OCI-LY7 (cell line): ENCODE measurements around the gene CDC6. TPM values are rescaled to one million over a fixed set of nuclear protein-coding genes. Genes with fewer than 3 reads are reported as not detected.

Experiments used
- BruUV-seq: library from RNA; stranded (reverse); fragments of 400-500 nt; replicated peaks from 2 replicates; lab custom pipeline; 2021; lab: Mats Ljungman, UMichigan
- CTCF ChIA-PET: fragments of 300-600 bp; sonication (Branson Sonifier 250); formaldehyde crosslinking; loops from one replicate; lab custom pipeline; 2022; ENCODE audit warnings: antibody characterized with exemption; ENCODE audit not compliant: unreplicated experiment; lab: Charles Lee
- POLR2A ChIA-PET: fragments of 300-600 bp; sonication (Branson Sonifier 250); formaldehyde crosslinking; loops from one replicate; lab custom pipeline; 2022; ENCODE audit warnings: antibody characterized with exemption; lab: Charles Lee
- DNase-seq: peaks from one replicate; pipeline ENCODE4 v3.0.0-alpha.2; 2015; ENCODE audit warnings: low spot score
- H2AFZ ChIP-seq: fragments of 200-600 bp; sonication (generic), shearing (Covaris generic); 2 replicates; pipeline ENCODE4 v1.6.1; 2014; ENCODE audit warnings: mild to moderate bottlenecking, antibody characterized with exemption, low read length, moderate library complexity
- H3K27ac ChIP-seq: fragments of 200-600 bp; sonication (generic); 2 replicates; pipeline ENCODE4 v1.5.1; 2014; ENCODE audit warnings: mixed run types, low read depth, mild to moderate bottlenecking, moderate library complexity, low read length, inconsistent platforms; ENCODE audit not compliant: poor library complexity, severe bottlenecking
- H3K36me3 ChIP-seq: fragments of 200-600 bp; sonication (generic); 2 replicates; pipeline ENCODE4 v1.6.1; 2014; ENCODE audit warnings: mild to moderate bottlenecking, antibody characterized with exemption, low read length, moderate library complexity, mixed read lengths; ENCODE audit not compliant: insufficient read depth
- H3K4me1 ChIP-seq: fragments of 200-600 bp; sonication (generic); 2 replicates; pipeline ENCODE4 v1.5.1; 2014; ENCODE audit warnings: mild to moderate bottlenecking, low read length; ENCODE audit not compliant: insufficient read depth, poor library complexity, severe bottlenecking
- H3K4me2 ChIP-seq: fragments of 200-600 bp; sonication (generic); 2 replicates; pipeline ENCODE4 v1.6.1; 2014; ENCODE audit warnings: mild to moderate bottlenecking, low read length
- H3K4me3 ChIP-seq: fragments of 200-600 bp; sonication (generic); 2 replicates; pipeline ENCODE4 v1.5.1; 2014; ENCODE audit warnings: mild to moderate bottlenecking, low read depth, low read length; ENCODE audit not compliant: poor library complexity, severe bottlenecking
- H3K79me2 ChIP-seq: fragments of 200-600 bp; sonication (generic); 2 replicates; pipeline ENCODE4 v1.6.1; 2016; ENCODE audit warnings: low read depth, mild to moderate bottlenecking, low read length, moderate library complexity, mixed read lengths; ENCODE audit not compliant: insufficient read depth
- H3K9me2 ChIP-seq: fragments of 200-600 bp; sonication (generic); 2 replicates; pipeline ENCODE4 v1.6.1; 2016; ENCODE audit warnings: mild to moderate bottlenecking, low read length, mixed read lengths; ENCODE audit not compliant: insufficient read depth
- H3K9me3 ChIP-seq: fragments of 200-600 bp; sonication (generic); 2 replicates; pipeline ENCODE4 v1.6.1; 2014; ENCODE audit warnings: mild to moderate bottlenecking, mixed run types, low read length, mixed read lengths
- H4K20me1 ChIP-seq: fragments of 200-600 bp; sonication (generic); 2 replicates; pipeline ENCODE4 v1.6.1; 2014; ENCODE audit warnings: mild to moderate bottlenecking, antibody characterized with exemption, low read length, moderate library complexity, mixed read lengths; ENCODE audit not compliant: insufficient read depth
- EZH2phosphoT487 ChIP-seq: fragments of 200-600 bp; sonication (generic); IDR thresholded peaks from 2 replicates; pipeline ENCODE4 v1.6.1; 2018; ENCODE audit warnings: low read depth, borderline replicate concordance, mild to moderate bottlenecking, mixed run types, antibody characterized with exemption, low read length, moderate library complexity, mixed read lengths
- intact Hi-C: fragments of 100-400 bp; cut with micrococcal nuclease; formaldehyde crosslinking; loops from one replicate; pipeline ENCODE4 v1.10.0; 2022; ENCODE audit not compliant: unreplicated experiment
- total RNA-seq, 2 experiments: library from RNA; depleted of rRNA in 1 of 2; stranded (reverse); fragments of >200 nt in 1 of 2; shearing (Covaris generic) in 1 of 2; gene quantifications; 2 replicates each; pipeline ENCODE4 v1.2.3, GENCODE V29; 2014 to 2022
- TF ChIP-seq, protein P1 (sequence below): fragments of 200-600 bp; sonication (generic); conservative IDR thresholded peaks from 2 replicates; pipeline ENCODE4 v1.5.1; 2014; ENCODE audit warnings: mild to moderate bottlenecking, antibody characterized with exemption, low read length, moderate library complexity, mixed read lengths

The CDC6 gene
- total RNA-seq, 2 experiments from 2014 or later = 75.2 to 132 TPM

DNA sequence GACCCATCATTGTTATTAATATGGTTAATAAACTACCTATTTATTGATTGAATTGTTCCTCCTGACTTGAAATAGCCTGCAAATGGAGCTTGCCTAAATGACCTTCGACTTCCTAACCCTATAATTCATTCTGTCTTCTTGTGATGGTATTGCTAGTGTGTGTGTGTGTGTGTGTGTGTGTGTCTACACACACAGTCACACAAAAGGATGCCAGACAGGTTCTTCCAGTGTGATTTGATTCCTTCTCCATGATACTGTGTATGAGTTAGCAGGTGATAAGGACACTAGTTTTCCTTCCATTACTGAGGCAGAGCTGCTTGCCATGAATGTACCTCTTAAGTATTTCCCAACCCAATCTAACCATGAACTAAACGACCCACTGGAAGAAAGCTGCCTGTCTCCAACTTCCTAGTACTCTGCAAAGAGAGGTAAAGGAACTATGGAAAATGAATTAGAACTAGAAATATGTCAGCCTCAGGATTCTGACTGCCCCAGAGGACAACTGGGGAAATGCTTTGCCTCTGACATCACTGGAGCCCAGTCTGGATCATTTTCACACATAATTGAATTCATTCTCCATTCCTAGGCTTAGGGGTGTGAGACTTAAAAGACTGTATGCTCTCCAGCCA is 3.5 kb upstream of the CDC6 start:
- Histone ChIP-seq H3K79me2 (peaks cover 15% of the 10 kb centered on the region), H3K4me2 (no peak overlapping the region), H3K9me3 (no peaks in the 10 kb centered on the region), H2AFZ (no peak overlapping the region), H3K9me2 (no peaks in the 10 kb centered on the region), H4K20me1 (0 out of 2 replicates have a peak, but pooled peaks cover 5% of the 10 kb centered on the region), H3K36me3 (peaks cover 20% of the 10 kb centered on the region), H3K4me1 (peaks cover 10% of the 10 kb centered on the region), H3K27ac (no peak overlapping the region), H3K4me3 (no peak overlapping the region)
- CTCF ChIA-PET = no interaction called here
- TF ChIP-seq, protein P1, sequence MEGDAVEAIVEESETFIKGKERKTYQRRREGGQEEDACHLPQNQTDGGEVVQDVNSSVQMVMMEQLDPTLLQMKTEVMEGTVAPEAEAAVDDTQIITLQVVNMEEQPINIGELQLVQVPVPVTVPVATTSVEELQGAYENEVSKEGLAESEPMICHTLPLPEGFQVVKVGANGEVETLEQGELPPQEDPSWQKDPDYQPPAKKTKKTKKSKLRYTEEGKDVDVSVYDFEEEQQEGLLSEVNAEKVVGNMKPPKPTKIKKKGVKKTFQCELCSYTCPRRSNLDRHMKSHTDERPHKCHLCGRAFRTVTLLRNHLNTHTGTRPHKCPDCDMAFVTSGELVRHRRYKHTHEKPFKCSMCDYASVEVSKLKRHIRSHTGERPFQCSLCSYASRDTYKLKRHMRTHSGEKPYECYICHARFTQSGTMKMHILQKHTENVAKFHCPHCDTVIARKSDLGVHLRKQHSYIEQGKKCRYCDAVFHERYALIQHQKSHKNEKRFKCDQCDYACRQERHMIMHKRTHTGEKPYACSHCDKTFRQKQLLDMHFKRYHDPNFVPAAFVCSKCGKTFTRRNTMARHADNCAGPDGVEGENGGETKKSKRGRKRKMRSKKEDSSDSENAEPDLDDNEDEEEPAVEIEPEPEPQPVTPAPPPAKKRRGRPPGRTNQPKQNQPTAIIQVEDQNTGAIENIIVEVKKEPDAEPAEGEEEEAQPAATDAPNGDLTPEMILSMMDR = 0 out of 2 replicates have a peak, but pooled peaks have one; percentile 7
- no peak for TF ChIP-seq EZH2phosphoT487
- intact Hi-C loops = no loop called here
- POLR2A ChIA-PET = interaction anchor here (0.6 to 1.0 kb wide), 3 partner anchors 9 to 67 kb away, joined by 3 to 8 read pairs (median 3); no protein-coding TSS in a partner anchor
- DNase-seq = no peak
- BruUV-seq = no TSS peak

DNA sequence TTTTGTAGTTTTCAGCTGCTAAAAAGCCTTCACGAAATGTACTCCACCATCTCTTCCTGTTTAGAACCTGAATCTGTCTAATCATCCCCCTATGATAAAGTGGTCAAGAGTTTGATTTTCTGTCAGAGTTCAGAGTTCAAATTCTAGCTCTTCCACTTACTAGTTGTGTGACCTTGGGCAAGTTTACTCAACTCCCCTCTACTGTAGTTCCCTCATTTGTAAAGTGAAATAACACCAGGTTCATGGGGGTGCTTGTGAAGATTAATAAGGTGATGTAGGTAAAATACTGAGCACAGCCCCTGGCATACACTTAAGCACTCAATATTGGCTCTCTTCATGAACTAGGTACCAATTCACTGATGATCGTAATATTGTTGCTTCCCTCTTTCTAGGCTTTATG is 1.2 kb upstream of the CDC6 start:
- no peak overlapping the region for H3K4me2 ChIP-seq
- H3K9me3 ChIP-seq = no peaks in the 10 kb centered on the region
- POLR2A ChIA-PET = interaction anchor here (0.6 to 0.9 kb wide), 2 partner anchors 13 to 146 kb away, joined by 3 read pairs; partner anchors contain the start of gene CASC3
- H3K79me2 ChIP-seq = peaks cover 38% of the 10 kb centered on the region
- BruUV-seq = no TSS peak
- no peak overlapping the region for H3K4me3 ChIP-seq
- CTCF ChIA-PET = no interaction called here
- H3K9me2 ChIP-seq = no peaks in the 10 kb centered on the region
- peaks cover 29% of the 10 kb centered on the region for H3K36me3 ChIP-seq
- H3K27ac ChIP-seq = no peak overlapping the region
- DNase-seq = no peak
- 0 out of 2 replicates have a peak, but pooled peaks cover 17% of the 10 kb centered on the region for H4K20me1 ChIP-seq
- peaks cover 31% of the 10 kb centered on the region for H3K4me1 ChIP-seq
- no peak for TF ChIP-seq EZH2phosphoT487
- TF ChIP-seq, protein P1 = no peak
- intact Hi-C loops = loop anchor here (5.0 kb wide), 2 partner anchors 69 to 174 kb away; partner anchors contain the start of gene WIPF2
- no peak overlapping the region for H2AFZ ChIP-seq

DNA sequence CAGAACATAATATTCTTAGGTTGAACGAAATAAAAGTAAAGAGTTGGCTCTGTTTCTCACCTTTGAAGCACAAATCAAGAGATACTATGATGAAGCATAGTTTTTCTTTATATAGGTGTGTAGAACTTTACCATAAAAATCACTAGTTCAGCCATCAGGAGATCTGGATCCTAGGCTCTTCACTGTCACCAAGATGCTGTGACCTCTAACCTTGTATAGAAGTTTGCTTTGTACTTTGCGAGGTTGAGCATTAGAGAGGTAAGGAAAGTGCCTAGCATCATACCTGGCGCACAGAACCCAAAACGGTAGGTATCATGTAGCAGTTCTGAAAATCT is 553 bp upstream of the CDC6 start:
- intact Hi-C loops = loop anchor here (5.0 kb wide), 2 partner anchors 70 to 175 kb away; partner anchors contain the start of gene WIPF2
- no TSS peak for BruUV-seq

More for the DNA sequence above, 553 bp upstream of the CDC6 start:
- CTCF ChIA-PET = no interaction called here
- TF ChIP-seq, protein P1 = no peak
- no peak for TF ChIP-seq EZH2phosphoT487
- no peak overlapping the region for H3K27ac ChIP-seq
- peak overlapping the region; percentile 55 for H3K4me2 ChIP-seq
- H3K36me3 ChIP-seq = peaks cover 35% of the 10 kb centered on the region
- H4K20me1 ChIP-seq = 0 out of 2 replicates have a peak, but pooled peaks cover 17% of the 10 kb centered on the region
- no peaks in the 10 kb centered on the region for H3K9me3 ChIP-seq
- H3K79me2 ChIP-seq = peaks cover 43% of the 10 kb centered on the region
- peak overlapping the region; percentile 16 for H3K4me3 ChIP-seq
- no peaks in the 10 kb centered on the region for H3K9me2 ChIP-seq
- DNase-seq = no peak
- peak overlapping the region; percentile 47 for H2AFZ ChIP-seq
- peaks cover 31% of the 10 kb centered on the region for H3K4me1 ChIP-seq
- POLR2A ChIA-PET = interaction anchor here (0.6 to 0.9 kb wide), 2 partner anchors 12 to 1650 kb away, joined by 3 to 5 read pairs; no protein-coding TSS in a partner anchor
